Activated T-helper 17 cell treated with anti-CD3 and anti-CD28 coated beads, Interleukin-2, amount 50 U/mL, for 72 hours (primary cell): Measurements from ENCODE around the gene PITPNM2. TPM values are rescaled to one million over a fixed set of nuclear protein-coding genes. Genes with fewer than 3 reads are reported as not detected.

ENCODE experiments used
- ATAC-seq: fragments of 150-1000 bp; cut with Tn5 transposase; replicated peaks from 2 replicates; pipeline ENCODE4 v1.10.0; 2021; ENCODE audit warnings: mild to moderate bottlenecking, moderate library complexity
- H3K27ac Mint-ChIP-seq: one replicate; pipeline ENCODE4 v1.8.0; 2022; ENCODE audit warnings: mixed read lengths
- H3K27me3 Mint-ChIP-seq: one replicate; pipeline ENCODE4 v1.8.0; 2022; ENCODE audit warnings: mixed read lengths
- H3K36me3 Mint-ChIP-seq: one replicate; pipeline ENCODE4 v1.8.0; 2022; ENCODE audit warnings: low read depth, mild to moderate bottlenecking, mixed read lengths
- H3K4me1 Mint-ChIP-seq: one replicate; pipeline ENCODE4 v1.8.0; 2022; ENCODE audit warnings: mixed read lengths
- H3K4me3 Mint-ChIP-seq: one replicate; pipeline ENCODE4 v1.8.0; 2022; ENCODE audit warnings: mild to moderate bottlenecking, mixed read lengths
- H3K9me3 Mint-ChIP-seq: one replicate; pipeline ENCODE4 v1.8.0; 2022; ENCODE audit warnings: mixed read lengths
- total RNA-seq, 2 donors: library from RNA; stranded (reverse); gene quantifications; one replicate each; pipeline ENCODE4 v1.2.3, GENCODE V29; 2022

The PITPNM2 gene
- total RNA-seq, 2 donors from 2014 or later = 4.1 to 4.6 TPM

- H3K9me3 Mint-ChIP-seq = no peaks in the 10 kb centered on the region
- H3K4me3 Mint-ChIP-seq = no peak overlapping the region
- no peaks in the 10 kb centered on the region for H3K4me1 Mint-ChIP-seq
- H3K27ac Mint-ChIP-seq = peak overlapping the region; percentile 60
- no peaks in the 10 kb centered on the region for H3K36me3 Mint-ChIP-seq
- no peaks in the 10 kb centered on the region for H3K27me3 Mint-ChIP-seq
- no peak for ATAC-seq
Measured at GRCh38 chr12:123139926-123140675, 10.8 kb downstream of the PITPNM2 start.

GRCh38 chr12:123135688-123136087 lies 15.2 kb downstream of the PITPNM2 start:
- H3K27me3 Mint-ChIP-seq = no peaks in the 10 kb centered on the region
- no peak overlapping the region for H3K27ac Mint-ChIP-seq
- peaks cover 15% of the 10 kb centered on the region for H3K4me1 Mint-ChIP-seq
- H3K4me3 Mint-ChIP-seq = no peak overlapping the region
- no peak for ATAC-seq
- no peaks in the 10 kb centered on the region for H3K36me3 Mint-ChIP-seq
- H3K9me3 Mint-ChIP-seq = no peaks in the 10 kb centered on the region

DNA sequence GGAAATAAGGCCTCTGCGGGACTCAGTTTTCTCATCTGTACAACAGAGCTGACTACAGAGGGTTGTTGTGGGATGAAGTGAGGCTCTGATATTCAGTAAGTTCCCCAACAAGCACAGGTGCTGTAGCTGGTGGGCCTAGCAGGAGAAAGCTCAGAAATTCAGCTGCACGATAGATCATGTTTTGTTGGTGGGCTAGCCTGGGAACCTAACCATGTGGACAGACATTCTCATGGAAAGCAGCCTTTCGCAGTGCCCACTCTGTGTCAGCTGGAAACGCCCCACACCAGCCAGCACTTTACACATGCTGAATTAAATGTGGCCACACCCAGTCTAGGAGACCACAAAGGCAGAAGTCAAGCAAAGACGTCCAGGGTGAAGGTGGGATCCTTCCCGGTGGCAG lies 16.1 kb downstream of the PITPNM2 start:
- no peaks in the 10 kb centered on the region for H3K27me3 Mint-ChIP-seq
- no peaks in the 10 kb centered on the region for H3K9me3 Mint-ChIP-seq
- H3K27ac Mint-ChIP-seq = no peak overlapping the region
- H3K4me3 Mint-ChIP-seq = no peak overlapping the region
- ATAC-seq = no peak
- H3K36me3 Mint-ChIP-seq = no peaks in the 10 kb centered on the region
- peaks cover 15% of the 10 kb centered on the region for H3K4me1 Mint-ChIP-seq

DNA sequence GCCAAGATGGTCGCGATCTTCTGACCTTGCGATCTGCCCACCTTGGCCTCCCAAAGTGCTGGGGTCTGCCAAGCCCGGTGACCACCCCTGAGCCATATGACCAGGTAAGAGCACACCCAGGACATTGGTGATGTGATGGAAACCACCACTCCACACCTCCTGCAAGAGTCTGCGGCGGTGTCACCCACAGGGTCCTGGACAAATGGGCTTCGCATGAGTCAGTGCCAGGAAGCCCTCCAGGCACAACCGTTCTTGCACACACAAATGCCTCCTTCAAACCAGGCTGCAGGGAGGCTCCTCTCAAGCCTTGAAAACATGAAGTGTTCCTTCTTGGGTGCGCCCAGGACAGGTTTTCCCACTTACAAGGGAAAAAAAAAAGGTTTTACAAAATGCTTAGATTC lies 16.6 kb downstream of the PITPNM2 start:
- no peaks in the 10 kb centered on the region for H3K36me3 Mint-ChIP-seq
- H3K4me3 Mint-ChIP-seq = no peak overlapping the region
- no peak overlapping the region for H3K27ac Mint-ChIP-seq
- no peaks in the 10 kb centered on the region for H3K9me3 Mint-ChIP-seq
- ATAC-seq = no peak
- no peaks in the 10 kb centered on the region for H3K27me3 Mint-ChIP-seq
- H3K4me1 Mint-ChIP-seq = peaks cover 15% of the 10 kb centered on the region

- Mint-ChIP-seq H3K9me3 (no peaks in the 10 kb centered on the region), H3K4me1 (peaks cover 15% of the 10 kb centered on the region), H3K27me3 (no peaks in the 10 kb centered on the region), H3K4me3 (no peak overlapping the region), H3K36me3 (no peaks in the 10 kb centered on the region), H3K27ac (no peak overlapping the region)
- no peak for ATAC-seq
Measured at GRCh38 chr12:123133701-123134100, 17.2 kb downstream of the PITPNM2 start.

- no peak for ATAC-seq
Measured at GRCh38 chr12:123132951-123133619, 17.8 kb downstream of the PITPNM2 start.

GRCh38 chr12:123131879-123132402 lies 18.9 kb downstream of the PITPNM2 start:
- Mint-ChIP-seq H3K4me1 (peaks cover 15% of the 10 kb centered on the region), H3K27ac (peak overlapping the region; percentile 86), H3K9me3 (no peaks in the 10 kb centered on the region), H3K4me3 (peak overlapping the region; percentile 76), H3K36me3 (no peaks in the 10 kb centered on the region), H3K27me3 (no peaks in the 10 kb centered on the region)
- peak; percentile 91 for ATAC-seq

More at GRCh38 chr12:123132951-123133619, 17.8 kb downstream of the PITPNM2 start:
- Mint-ChIP-seq H3K4me3 (peak overlapping the region; percentile 76), H3K27ac (peak overlapping the region; percentile 86), H3K9me3 (no peaks in the 10 kb centered on the region), H3K27me3 (no peaks in the 10 kb centered on the region), H3K4me1 (peaks cover 15% of the 10 kb centered on the region), H3K36me3 (no peaks in the 10 kb centered on the region)

DNA sequence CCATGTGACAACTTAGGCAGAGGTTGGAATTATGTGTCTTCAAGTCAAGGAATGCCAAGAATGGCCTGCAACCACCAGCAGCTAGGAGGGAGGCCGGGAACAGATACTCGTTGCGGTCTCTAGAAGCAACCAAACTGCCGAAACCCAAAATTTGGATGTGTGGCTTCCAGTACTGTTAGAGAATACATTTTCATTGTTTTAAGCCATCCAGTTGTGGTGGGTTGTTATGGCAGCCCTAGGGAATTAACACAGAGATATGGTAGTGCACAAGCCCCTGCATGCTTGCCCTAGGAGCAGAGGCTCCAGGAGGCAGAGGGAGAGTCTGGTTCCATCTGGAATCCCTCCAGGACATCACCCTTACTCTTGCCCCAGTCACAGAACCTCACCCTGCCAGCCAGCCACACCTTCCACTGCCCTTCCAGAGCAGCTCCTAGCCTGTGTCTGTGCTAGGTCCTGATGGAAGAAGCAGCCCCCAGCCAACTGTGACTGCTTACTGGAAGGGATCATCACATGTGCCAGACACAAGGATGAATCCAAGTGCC lies 19.5 kb downstream of the PITPNM2 start:
- H3K36me3 Mint-ChIP-seq = no peaks in the 10 kb centered on the region
- H3K4me1 Mint-ChIP-seq = peaks cover 15% of the 10 kb centered on the region
- peak overlapping the region; percentile 76 for H3K4me3 Mint-ChIP-seq
- peak overlapping the region; percentile 86 for H3K27ac Mint-ChIP-seq
- peak; percentile 43 for ATAC-seq
- no peaks in the 10 kb centered on the region for H3K9me3 Mint-ChIP-seq
- no peaks in the 10 kb centered on the region for H3K27me3 Mint-ChIP-seq

- ATAC-seq = no peak
- H3K27me3 Mint-ChIP-seq = no peaks in the 10 kb centered on the region
- H3K9me3 Mint-ChIP-seq = no peaks in the 10 kb centered on the region
- no peak overlapping the region for H3K4me3 Mint-ChIP-seq
- H3K27ac Mint-ChIP-seq = no peak overlapping the region
- no peaks in the 10 kb centered on the region for H3K36me3 Mint-ChIP-seq
- peaks cover 15% of the 10 kb centered on the region for H3K4me1 Mint-ChIP-seq
Measured at GRCh38 chr12:123129621-123130020, 21.3 kb downstream of the PITPNM2 start.

GRCh38 chr12:123127182-123127495 lies 23.8 kb downstream of the PITPNM2 start:
- Mint-ChIP-seq H3K27ac (no peak overlapping the region), H3K4me3 (no peak overlapping the region), H3K27me3 (no peaks in the 10 kb centered on the region), H3K4me1 (peaks cover 13% of the 10 kb centered on the region), H3K36me3 (no peaks in the 10 kb centered on the region), H3K9me3 (no peaks in the 10 kb centered on the region)
- no peak for ATAC-seq

DNA sequence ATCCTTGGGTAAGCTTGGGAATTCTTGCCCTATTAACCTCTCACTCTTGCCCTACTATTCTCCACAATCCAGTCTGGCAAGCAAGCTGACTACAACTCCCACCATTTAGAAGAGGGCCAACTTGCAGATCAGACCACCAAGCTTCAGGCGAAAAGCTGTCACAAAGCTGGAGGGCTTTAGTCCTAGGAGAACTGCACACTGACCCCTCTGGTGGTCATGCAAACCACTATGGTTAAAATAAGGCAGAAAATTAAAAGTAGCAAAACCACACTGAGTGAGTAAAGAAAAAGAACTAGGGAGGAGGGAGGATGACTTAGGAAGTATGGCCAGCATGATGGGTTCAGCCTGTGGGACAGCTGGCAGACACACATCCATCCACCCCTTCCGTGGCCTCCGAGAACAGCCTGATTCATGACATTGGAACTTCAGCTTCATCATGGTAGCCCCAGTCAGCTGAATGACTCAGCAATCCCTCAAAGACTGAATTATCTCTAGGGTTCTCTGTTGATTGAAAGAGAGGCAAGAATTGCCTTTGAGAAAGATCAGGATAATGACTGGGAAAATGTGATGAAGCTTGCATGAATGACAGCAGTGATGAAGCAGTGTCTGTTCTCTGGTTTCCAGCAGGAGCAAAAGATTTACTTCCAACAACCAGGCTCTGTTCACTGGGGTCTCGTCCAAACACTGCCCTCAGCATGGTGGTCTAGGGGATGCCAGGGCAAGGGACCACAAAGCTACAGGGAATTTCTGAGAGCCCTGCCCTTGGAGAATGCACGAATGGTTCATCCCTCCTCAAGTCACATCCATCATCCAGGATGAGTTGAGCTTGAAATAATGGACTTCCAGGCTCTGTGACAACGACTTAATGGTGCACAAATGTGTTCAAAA lies 24.4 kb downstream of the PITPNM2 start:
- no peak for ATAC-seq
- Mint-ChIP-seq H3K27ac (no peak overlapping the region), H3K9me3 (no peaks in the 10 kb centered on the region), H3K4me1 (peaks cover 13% of the 10 kb centered on the region), H3K36me3 (no peaks in the 10 kb centered on the region), H3K4me3 (no peak overlapping the region), H3K27me3 (no peaks in the 10 kb centered on the region)

- H3K27ac Mint-ChIP-seq = no peak overlapping the region
- H3K4me1 Mint-ChIP-seq = peaks cover 23% of the 10 kb centered on the region
- no peaks in the 10 kb centered on the region for H3K9me3 Mint-ChIP-seq
- no peak for ATAC-seq
- no peaks in the 10 kb centered on the region for H3K36me3 Mint-ChIP-seq
- no peaks in the 10 kb centered on the region for H3K27me3 Mint-ChIP-seq
- H3K4me3 Mint-ChIP-seq = no peak overlapping the region
Measured at GRCh38 chr12:123122626-123123025, 28.3 kb downstream of the PITPNM2 start.

DNA sequence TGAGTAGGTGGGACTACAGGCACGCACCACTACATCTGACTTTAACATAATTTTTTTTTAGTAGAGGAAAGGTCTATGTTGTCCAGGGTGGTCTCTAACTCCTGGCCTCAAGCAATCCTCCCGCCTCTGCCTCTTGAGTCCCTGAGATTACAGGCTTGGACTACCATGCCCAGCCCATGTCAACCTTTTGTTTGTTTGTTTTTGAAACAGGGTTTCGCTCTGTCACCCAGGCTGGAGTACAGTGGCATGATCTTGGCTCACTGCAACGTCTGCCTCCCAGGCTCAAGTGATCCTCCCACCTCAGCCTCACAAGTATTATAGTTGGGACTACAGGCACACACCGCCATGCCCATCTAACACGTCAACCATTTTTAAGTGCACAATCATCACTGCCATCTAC lies 29.2 kb downstream of the PITPNM2 start:
- no peaks in the 10 kb centered on the region for H3K27me3 Mint-ChIP-seq
- H3K9me3 Mint-ChIP-seq = no peaks in the 10 kb centered on the region
- no peak overlapping the region for H3K27ac Mint-ChIP-seq
- no peaks in the 10 kb centered on the region for H3K36me3 Mint-ChIP-seq
- peaks cover 23% of the 10 kb centered on the region for H3K4me1 Mint-ChIP-seq
- ATAC-seq = no peak
- no peak overlapping the region for H3K4me3 Mint-ChIP-seq

- Mint-ChIP-seq H3K36me3 (no peaks in the 10 kb centered on the region), H3K27me3 (no peaks in the 10 kb centered on the region), H3K27ac (peak overlapping the region; percentile 58), H3K4me3 (peak overlapping the region; percentile 30), H3K9me3 (no peaks in the 10 kb centered on the region), H3K4me1 (peaks cover 23% of the 10 kb centered on the region)
- peak; percentile 88 for ATAC-seq
Measured at GRCh38 chr12:123120452-123121166, 30.3 kb downstream of the PITPNM2 start.
